Measurements from ENCODE around the gene SH3RF2. TPM values are rescaled to one million over a fixed set of nuclear protein-coding genes. Genes with fewer than 3 reads are reported as not detected.

SH3RF2 gene, protein sequence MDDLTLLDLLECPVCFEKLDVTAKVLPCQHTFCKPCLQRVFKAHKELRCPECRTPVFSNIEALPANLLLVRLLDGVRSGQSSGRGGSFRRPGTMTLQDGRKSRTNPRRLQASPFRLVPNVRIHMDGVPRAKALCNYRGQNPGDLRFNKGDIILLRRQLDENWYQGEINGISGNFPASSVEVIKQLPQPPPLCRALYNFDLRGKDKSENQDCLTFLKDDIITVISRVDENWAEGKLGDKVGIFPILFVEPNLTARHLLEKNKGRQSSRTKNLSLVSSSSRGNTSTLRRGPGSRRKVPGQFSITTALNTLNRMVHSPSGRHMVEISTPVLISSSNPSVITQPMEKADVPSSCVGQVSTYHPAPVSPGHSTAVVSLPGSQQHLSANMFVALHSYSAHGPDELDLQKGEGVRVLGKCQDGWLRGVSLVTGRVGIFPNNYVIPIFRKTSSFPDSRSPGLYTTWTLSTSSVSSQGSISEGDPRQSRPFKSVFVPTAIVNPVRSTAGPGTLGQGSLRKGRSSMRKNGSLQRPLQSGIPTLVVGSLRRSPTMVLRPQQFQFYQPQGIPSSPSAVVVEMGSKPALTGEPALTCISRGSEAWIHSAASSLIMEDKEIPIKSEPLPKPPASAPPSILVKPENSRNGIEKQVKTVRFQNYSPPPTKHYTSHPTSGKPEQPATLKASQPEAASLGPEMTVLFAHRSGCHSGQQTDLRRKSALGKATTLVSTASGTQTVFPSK
- polyA plus RNA-seq (2013) = 2.5 and 2.7 TPM in 2 replicates

- Histone ChIP-seq H3K79me1 (ENCODE audit: low read length) (peaks cover 8% of the 10 kb centered on the region), H2AFZ (ENCODE audit: insufficient read depth, low read length, poor library complexity) (peak within 1 kb of the TSS; percentile 42), H2AK5ac (ENCODE audit: low read length) (no peak within 1 kb of the TSS), H3K36me3 (ENCODE audit: control insufficient read depth in 1 of 2, insufficient read depth in 2 of 2, low read length in 2 of 2) (no peaks in the 10 kb centered on the region), H3K27me3 (ENCODE audit: insufficient read depth, low read length) (no peaks in the 10 kb centered on the region), H3K14ac (ENCODE audit: low read length) (peak within 1 kb of the TSS; percentile 62), H3K9me3 (ENCODE audit: insufficient read depth, low read depth, low read length) (no peaks in the 10 kb centered on the region), H4K8ac (ENCODE audit: low read depth, low read length) (peak within 1 kb of the TSS; percentile 69), H3K4me1 (ENCODE audit: control insufficient read depth in 1 of 2, insufficient read depth in 2 of 2, low read length in 2 of 2) (peaks cover 23 to 25% of the 10 kb centered on the region in 2 experiments), H4K91ac (ENCODE audit: low read depth, low read length) (peak within 1 kb of the TSS; percentile 81), H3K4me2 (ENCODE audit: low read length) (peak within 1 kb of the TSS; percentile 83), H3K23ac (ENCODE audit: low read length) (no peak within 1 kb of the TSS), H3K18ac (ENCODE audit: low read length) (no peak within 1 kb of the TSS), H3K79me2 (ENCODE audit: control insufficient read depth, insufficient read depth, low read length, poor library complexity) (peaks cover 2% of the 10 kb centered on the region), H3K27ac (ENCODE audit: low read depth, low read length) (peak within 1 kb of the TSS; percentile 92), H3K4me3 (ENCODE audit: low read depth, low read length) (peak within 1 kb of the TSS; percentile 70), H3K4ac (ENCODE audit: low read depth, low read length) (no peak within 1 kb of the TSS), H2BK120ac (ENCODE audit: insufficient read depth, low read length, poor library complexity) (peak within 1 kb of the TSS; percentile 72), H2BK12ac (ENCODE audit: low read length) (peak within 1 kb of the TSS; percentile 70), H2BK5ac (ENCODE audit: low read depth, low read length, poor library complexity) (peak within 1 kb of the TSS; percentile 74), H4K12ac (ENCODE audit: low read depth, low read length) (no peak within 1 kb of the TSS), H3K9ac (ENCODE audit: low read length) (peak within 1 kb of the TSS; percentile 45)
- WGBS (ENCODE audit: extremely low coverage, insufficient coverage, insufficient read length) = no CpG with 5 or more reads among the region's 28 CpGs
- DNase-seq = peak in 1 of 2 donors; percentile 46
These were observed at the start of gene SH3RF2 for GRCh38 chr5:145936401-145937131. SH3RF2 (plus strand) TSS chr5:145936578; CDS start chr5:145937929, 1,351 bp downstream.

GRCh38 chr5:145887217-145887616, 49.2 kb upstream of the SH3RF2 start:
- H3K18ac ChIP-seq (ENCODE audit: low read length) = no peak overlapping the region
- H3K9ac ChIP-seq (ENCODE audit: low read length) = no peak overlapping the region
- WGBS (ENCODE audit: extremely low coverage, insufficient coverage, insufficient read length) = no CpG with 5 or more reads among the region's 3 CpGs
- H4K8ac ChIP-seq (ENCODE audit: low read depth, low read length) = no peak overlapping the region
- H3K23ac ChIP-seq (ENCODE audit: low read length) = no peak overlapping the region
- H3K36me3 ChIP-seq (ENCODE audit: control insufficient read depth in 1 of 2, insufficient read depth in 2 of 2, low read length in 2 of 2) = no peaks in the 10 kb centered on the region
- H3K4ac ChIP-seq (ENCODE audit: low read depth, low read length) = no peak overlapping the region
- no peaks in the 10 kb centered on the region for H3K79me1 ChIP-seq (ENCODE audit: low read length)
- no peak overlapping the region for H4K91ac ChIP-seq (ENCODE audit: low read depth, low read length)
- no peak overlapping the region for H2BK5ac ChIP-seq (ENCODE audit: low read depth, low read length, poor library complexity)
- H2BK12ac ChIP-seq (ENCODE audit: low read length) = no peak overlapping the region
- H4K12ac ChIP-seq (ENCODE audit: low read depth, low read length) = no peak overlapping the region
- H3K27me3 ChIP-seq (ENCODE audit: insufficient read depth, low read length) = no peaks in the 10 kb centered on the region
- no peak overlapping the region for H3K4me2 ChIP-seq (ENCODE audit: low read length)
- no peak overlapping the region for H3K4me3 ChIP-seq (ENCODE audit: low read depth, low read length)
- no peak overlapping the region for H2AFZ ChIP-seq (ENCODE audit: insufficient read depth, low read length, poor library complexity)
- no peak overlapping the region for H3K14ac ChIP-seq (ENCODE audit: low read length)
- H3K27ac ChIP-seq (ENCODE audit: low read depth, low read length) = no peak overlapping the region
- H2BK120ac ChIP-seq (ENCODE audit: insufficient read depth, low read length, poor library complexity) = no peak overlapping the region
- H3K9me3 ChIP-seq (ENCODE audit: insufficient read depth, low read depth, low read length) = peaks cover 3% of the 10 kb centered on the region
- H3K79me2 ChIP-seq (ENCODE audit: control insufficient read depth, insufficient read depth, low read length, poor library complexity) = no peaks in the 10 kb centered on the region
- DNase-seq = no peak
- no peaks in the 10 kb centered on the region for H3K4me1 ChIP-seq (ENCODE audit: control insufficient read depth in 1 of 2, insufficient read depth in 2 of 2, low read length in 2 of 2)
- H2AK5ac ChIP-seq (ENCODE audit: low read length) = no peak overlapping the region

DNA sequence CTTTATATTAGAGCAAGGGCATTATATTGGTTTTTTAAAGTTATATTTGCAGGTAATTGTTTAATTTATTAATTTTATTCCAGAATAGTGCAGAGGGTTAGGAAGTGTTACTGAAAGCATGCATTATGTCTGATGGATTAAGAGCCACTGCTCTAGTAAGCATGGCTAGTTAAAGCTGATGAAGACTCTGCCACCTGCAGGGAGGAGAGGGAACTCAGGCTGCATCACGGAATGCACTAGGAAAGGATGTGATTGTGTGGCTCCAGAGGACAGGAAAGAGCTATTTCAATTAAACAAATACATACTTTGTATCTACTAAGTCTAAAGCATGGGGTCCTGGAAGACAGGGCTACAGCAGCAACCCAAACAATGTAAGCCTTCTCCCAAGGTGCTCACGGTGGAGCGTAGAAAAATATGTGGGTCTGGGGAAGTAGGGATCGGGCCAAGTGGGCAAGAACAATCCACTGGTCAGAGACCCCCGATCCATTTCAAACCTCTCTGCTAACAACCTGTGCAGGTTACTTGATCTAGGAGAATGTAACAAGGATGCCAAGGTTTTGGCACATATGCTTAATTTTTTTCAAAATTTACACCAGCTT, 48.3 kb upstream of the SH3RF2 start:
- Histone ChIP-seq H2BK5ac (ENCODE audit: low read depth, low read length, poor library complexity) (no peak overlapping the region), H3K18ac (ENCODE audit: low read length) (no peak overlapping the region), H3K27me3 (ENCODE audit: insufficient read depth, low read length) (no peaks in the 10 kb centered on the region), H2AK5ac (ENCODE audit: low read length) (no peak overlapping the region), H4K12ac (ENCODE audit: low read depth, low read length) (no peak overlapping the region), H3K9ac (ENCODE audit: low read length) (no peak overlapping the region), H3K14ac (ENCODE audit: low read length) (no peak overlapping the region), H3K4me3 (ENCODE audit: low read depth, low read length) (no peak overlapping the region), H4K91ac (ENCODE audit: low read depth, low read length) (no peak overlapping the region), H3K27ac (ENCODE audit: low read depth, low read length) (no peak overlapping the region), H3K9me3 (ENCODE audit: insufficient read depth, low read depth, low read length) (peaks cover 3% of the 10 kb centered on the region), H3K79me2 (ENCODE audit: control insufficient read depth, insufficient read depth, low read length, poor library complexity) (no peaks in the 10 kb centered on the region), H2AFZ (ENCODE audit: insufficient read depth, low read length, poor library complexity) (no peak overlapping the region), H3K79me1 (ENCODE audit: low read length) (no peaks in the 10 kb centered on the region), H3K4ac (ENCODE audit: low read depth, low read length) (no peak overlapping the region), H3K23ac (ENCODE audit: low read length) (no peak overlapping the region), H3K36me3 (ENCODE audit: control insufficient read depth in 1 of 2, insufficient read depth in 2 of 2, low read length in 2 of 2) (no peaks in the 10 kb centered on the region), H2BK12ac (ENCODE audit: low read length) (no peak overlapping the region), H4K8ac (ENCODE audit: low read depth, low read length) (no peak overlapping the region), H3K4me2 (ENCODE audit: low read length) (no peak overlapping the region), H2BK120ac (ENCODE audit: insufficient read depth, low read length, poor library complexity) (no peak overlapping the region), H3K4me1 (ENCODE audit: control insufficient read depth in 1 of 2, insufficient read depth in 2 of 2, low read length in 2 of 2) (no peaks in the 10 kb centered on the region)
- WGBS (ENCODE audit: extremely low coverage, insufficient coverage, insufficient read length) = no CpG with 5 or more reads among the region's 5 CpGs
- DNase-seq = peak; percentile 11 to 54

DNA sequence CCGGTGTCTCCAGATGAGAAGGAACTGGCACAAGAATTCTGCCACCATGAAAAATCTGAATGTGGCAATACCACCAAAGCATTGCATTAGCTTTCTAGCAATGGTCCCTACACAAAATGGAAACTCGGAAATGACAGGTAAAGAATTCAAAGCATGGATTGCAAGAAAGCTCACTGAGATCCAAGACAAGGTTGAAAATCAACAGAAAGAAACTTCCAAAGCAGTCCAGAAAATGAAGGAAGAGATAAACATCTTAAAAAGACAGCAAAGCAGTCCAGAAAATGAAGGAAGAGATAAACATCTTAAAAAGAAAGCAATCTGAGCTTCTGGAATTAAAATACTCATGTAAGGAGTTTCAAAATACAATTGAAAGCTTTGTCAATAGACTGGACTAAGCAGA, 46.8 kb upstream of the SH3RF2 start:
- H3K4ac ChIP-seq (ENCODE audit: low read depth, low read length) = no peak overlapping the region
- H3K14ac ChIP-seq (ENCODE audit: low read length) = no peak overlapping the region
- WGBS (ENCODE audit: extremely low coverage, insufficient coverage, insufficient read length) = no CpG with 5 or more reads among the region's 2 CpGs
- H3K79me1 ChIP-seq (ENCODE audit: low read length) = no peaks in the 10 kb centered on the region
- no peak overlapping the region for H4K91ac ChIP-seq (ENCODE audit: low read depth, low read length)
- no peak overlapping the region for H2AFZ ChIP-seq (ENCODE audit: insufficient read depth, low read length, poor library complexity)
- H3K79me2 ChIP-seq (ENCODE audit: control insufficient read depth, insufficient read depth, low read length, poor library complexity) = no peaks in the 10 kb centered on the region
- no peak overlapping the region for H3K23ac ChIP-seq (ENCODE audit: low read length)
- H3K27me3 ChIP-seq (ENCODE audit: insufficient read depth, low read length) = no peaks in the 10 kb centered on the region
- H4K12ac ChIP-seq (ENCODE audit: low read depth, low read length) = no peak overlapping the region
- H3K4me1 ChIP-seq (ENCODE audit: control insufficient read depth in 1 of 2, insufficient read depth in 2 of 2, low read length in 2 of 2) = no peaks in the 10 kb centered on the region
- no peak overlapping the region for H2BK120ac ChIP-seq (ENCODE audit: insufficient read depth, low read length, poor library complexity)
- no peak overlapping the region for H2AK5ac ChIP-seq (ENCODE audit: low read length)
- no peak overlapping the region for H3K4me3 ChIP-seq (ENCODE audit: low read depth, low read length)
- no peak overlapping the region for H3K9ac ChIP-seq (ENCODE audit: low read length)
- no peak overlapping the region for H3K27ac ChIP-seq (ENCODE audit: low read depth, low read length)
- no peak overlapping the region for H2BK12ac ChIP-seq (ENCODE audit: low read length)
- H2BK5ac ChIP-seq (ENCODE audit: low read depth, low read length, poor library complexity) = no peak overlapping the region
- peaks cover 3% of the 10 kb centered on the region for H3K9me3 ChIP-seq (ENCODE audit: insufficient read depth, low read depth, low read length)
- DNase-seq = peak in 1 of 2 donors; percentile 51
- no peak overlapping the region for H3K4me2 ChIP-seq (ENCODE audit: low read length)
- no peaks in the 10 kb centered on the region for H3K36me3 ChIP-seq (ENCODE audit: control insufficient read depth in 1 of 2, insufficient read depth in 2 of 2, low read length in 2 of 2)
- H4K8ac ChIP-seq (ENCODE audit: low read depth, low read length) = no peak overlapping the region
- H3K18ac ChIP-seq (ENCODE audit: low read length) = no peak overlapping the region
